ENCODE measurements around the gene TMEM134. TPM values are rescaled to one million over a fixed set of nuclear protein-coding genes. Genes with fewer than 3 reads are reported as not detected.
A peak's percentile ranks its signal among the peaks of the same experiment; 100 is the strongest.
"Not testable (repeated sequence)": the region's sequence is repeated elsewhere in the genome, so short reads cannot be mapped to it uniquely, and the experiment has no call there.

The TMEM134 gene
- total RNA-seq, 4 donors from 2014 or later = 49.2 to 184 (median 96.6) TPM

GRCh38 chr11:67431346-67432249 lies 37.5 kb downstream of the TMEM134 start:
- no peak for TF ChIP-seq EP300 (IDR thresholded peaks at IDR 0.05)
- no peak for TF ChIP-seq POLR2A (IDR thresholded peaks at IDR 0.05)
- TF ChIP-seq, protein P1, sequence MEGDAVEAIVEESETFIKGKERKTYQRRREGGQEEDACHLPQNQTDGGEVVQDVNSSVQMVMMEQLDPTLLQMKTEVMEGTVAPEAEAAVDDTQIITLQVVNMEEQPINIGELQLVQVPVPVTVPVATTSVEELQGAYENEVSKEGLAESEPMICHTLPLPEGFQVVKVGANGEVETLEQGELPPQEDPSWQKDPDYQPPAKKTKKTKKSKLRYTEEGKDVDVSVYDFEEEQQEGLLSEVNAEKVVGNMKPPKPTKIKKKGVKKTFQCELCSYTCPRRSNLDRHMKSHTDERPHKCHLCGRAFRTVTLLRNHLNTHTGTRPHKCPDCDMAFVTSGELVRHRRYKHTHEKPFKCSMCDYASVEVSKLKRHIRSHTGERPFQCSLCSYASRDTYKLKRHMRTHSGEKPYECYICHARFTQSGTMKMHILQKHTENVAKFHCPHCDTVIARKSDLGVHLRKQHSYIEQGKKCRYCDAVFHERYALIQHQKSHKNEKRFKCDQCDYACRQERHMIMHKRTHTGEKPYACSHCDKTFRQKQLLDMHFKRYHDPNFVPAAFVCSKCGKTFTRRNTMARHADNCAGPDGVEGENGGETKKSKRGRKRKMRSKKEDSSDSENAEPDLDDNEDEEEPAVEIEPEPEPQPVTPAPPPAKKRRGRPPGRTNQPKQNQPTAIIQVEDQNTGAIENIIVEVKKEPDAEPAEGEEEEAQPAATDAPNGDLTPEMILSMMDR (IDR thresholded peaks at IDR 0.05) = no peak
- peaks cover 0 to 34% (median 12%) of the 10 kb centered on the region in 4 donors for H3K4me1 ChIP-seq
- no peak for DNase-seq (ENCODE audit: low spot score in 2 of 2)

GRCh38 chr11:67429722-67430121 lies 39.3 kb downstream of the TMEM134 start:
- peak overlapping the region in 1 of 4 donors; percentile 100 for H3K4me3 ChIP-seq
- H3K36me3 ChIP-seq = peaks cover 0 to 52% (median 19%) of the 10 kb centered on the region in 3 donors

More at GRCh38 chr11:67431346-67432249, 37.5 kb downstream of the TMEM134 start:
- Histone ChIP-seq H3K9me3 (no peaks in the 10 kb centered on the region), H3K4me3 (no peak overlapping the region), H3K27me3 (no peaks in the 10 kb centered on the region), H3K36me3 (peaks cover 0 to 70% (median 19%) of the 10 kb centered on the region in 3 donors), H3K27ac (no peak overlapping the region)
- WGBS, 2 donors = 89 to 93% methylated on average over 24 of the region's 24 CpGs

DNA sequence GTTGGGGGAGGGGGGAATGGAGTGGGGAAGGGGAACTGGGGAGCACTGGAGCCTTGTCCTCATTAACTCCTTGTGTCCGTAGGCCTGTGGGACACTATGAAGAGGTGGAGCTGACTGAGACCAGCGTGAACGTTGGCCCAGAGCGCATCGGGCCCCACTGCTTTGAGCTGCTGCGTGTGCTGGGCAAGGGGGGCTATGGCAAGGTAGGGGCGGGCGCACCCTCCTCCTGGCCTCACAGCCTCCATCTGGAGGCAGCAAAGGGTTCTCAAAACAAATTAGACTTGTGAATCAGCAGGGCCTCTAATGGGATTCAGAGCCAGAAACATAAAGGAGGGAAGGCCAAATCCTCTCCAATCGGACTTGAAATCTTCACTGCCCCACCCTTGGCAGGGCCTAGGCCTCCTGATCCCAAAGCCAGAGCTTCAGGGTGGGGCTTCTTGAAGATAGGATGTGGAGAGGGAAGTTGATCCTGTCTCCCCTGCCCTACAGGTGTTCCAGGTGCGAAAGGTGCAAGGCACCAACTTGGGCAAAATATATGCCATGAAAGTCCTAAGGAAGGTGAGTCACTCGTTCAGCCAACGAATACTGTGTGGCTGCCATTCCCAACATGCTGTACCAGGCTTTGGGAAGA lies 39.9 kb downstream of the TMEM134 start:
- DNase-seq (ENCODE audit: low spot score in 2 of 2) = no peak
- WGBS, 2 donors = 47 to 51% methylated on average over 11 to 12 of the region's 12 CpGs
- H3K36me3 ChIP-seq = peaks cover 0 to 46% (median 19%) of the 10 kb centered on the region in 3 donors
- H3K27me3 ChIP-seq = no peaks in the 10 kb centered on the region
- TF ChIP-seq, protein P1 (IDR thresholded peaks at IDR 0.05) = no peak
- TF ChIP-seq POLR2A (IDR thresholded peaks at IDR 0.05) = no peak
- TF ChIP-seq EP300 (IDR thresholded peaks at IDR 0.05) = no peak
- peak overlapping the region; percentile 83 to 98 (median 93) for H3K27ac ChIP-seq
- peak overlapping the region; percentile 78 to 100 (median 87) for H3K4me3 ChIP-seq
- H3K4me1 ChIP-seq = peaks cover 0 to 26% (median 10%) of the 10 kb centered on the region in 4 donors
- H3K9me3 ChIP-seq = no peaks in the 10 kb centered on the region

More at GRCh38 chr11:67429722-67430121, 39.3 kb downstream of the TMEM134 start:
- Histone ChIP-seq H3K27me3 (no peaks in the 10 kb centered on the region), H3K27ac (no peak overlapping the region), H3K4me1 (peaks cover 0 to 26% (median 11%) of the 10 kb centered on the region in 4 donors), H3K9me3 (no peaks in the 10 kb centered on the region)
- TF ChIP-seq, protein P1 (IDR thresholded peaks at IDR 0.05) = no peak
- TF ChIP-seq EP300 (IDR thresholded peaks at IDR 0.05) (no peak), POLR2A (IDR thresholded peaks at IDR 0.05) (no peak)
- 74 to 76% methylated on average over 11 of the region's 11 CpGs for WGBS, 2 donors
- DNase-seq (ENCODE audit: low spot score in 2 of 2) = no peak

GRCh38 chr11:67428052-67429001 lies 40.7 kb downstream of the TMEM134 start, which contains the start of gene RPS6KB2:
Gene RPS6KB2, plus strand, starts transcription at chr11:67428494. Its CDS starts 52 bp downstream, at chr11:67428546.
- Histone ChIP-seq H3K4me3 (peak within 1 kb of the TSS; percentile 78 to 100 (median 87)), H3K27me3 (no peaks in the 10 kb centered on the region), H3K36me3 (peaks cover 0 to 38% (median 14%) of the 10 kb centered on the region in 3 donors), H3K4me1 (peaks cover 0 to 26% (median 10%) of the 10 kb centered on the region in 4 donors), H3K27ac (peak within 1 kb of the TSS; percentile 83 to 98 (median 93)), H3K9me3 (no peaks in the 10 kb centered on the region)
- TF ChIP-seq, protein P1 (IDR thresholded peaks at IDR 0.05) = peak in 2 of 5 experiments; percentile 31 to 54
- TF ChIP-seq EP300 (IDR thresholded peaks at IDR 0.05) (peak; percentile 98 to 100), POLR2A (IDR thresholded peaks at IDR 0.05) (peak; percentile 82 to 92)
- peak; percentile 99 to 100 for DNase-seq (ENCODE audit: low spot score in 2 of 2)
- WGBS, 2 donors = 0 to 2% methylated on average over 41 to 54 of the region's 68 CpGs

- Histone ChIP-seq H3K4me3 (peak overlapping the region; percentile 78 to 100 (median 87)), H3K27ac (peak overlapping the region; percentile 83 to 98 (median 93)), H3K4me1 (peaks cover 0 to 26% (median 10%) of the 10 kb centered on the region in 4 donors), H3K36me3 (peaks cover 0 to 29% (median 6%) of the 10 kb centered on the region in 3 donors)
- 85 to 90% methylated on average over 19 of the region's 19 CpGs for WGBS, 2 donors
- not testable (repeated sequence) for DNase-seq (ENCODE audit: low spot score in 2 of 2); H3K9me3 ChIP-seq; H3K27me3 ChIP-seq
These were observed 41.6 kb downstream of the TMEM134 start for GRCh38 chr11:67427364-67427859.
